Measurements from ENCODE around the gene GYG2. TPM values are rescaled to one million over a fixed set of nuclear protein-coding genes. Genes with fewer than 3 reads are reported as not detected.

GYG2 gene
- total and polyA plus RNA-seq, 2 experiments from 2014 or later, result 17.6 to 63.8 TPM

DNA sequence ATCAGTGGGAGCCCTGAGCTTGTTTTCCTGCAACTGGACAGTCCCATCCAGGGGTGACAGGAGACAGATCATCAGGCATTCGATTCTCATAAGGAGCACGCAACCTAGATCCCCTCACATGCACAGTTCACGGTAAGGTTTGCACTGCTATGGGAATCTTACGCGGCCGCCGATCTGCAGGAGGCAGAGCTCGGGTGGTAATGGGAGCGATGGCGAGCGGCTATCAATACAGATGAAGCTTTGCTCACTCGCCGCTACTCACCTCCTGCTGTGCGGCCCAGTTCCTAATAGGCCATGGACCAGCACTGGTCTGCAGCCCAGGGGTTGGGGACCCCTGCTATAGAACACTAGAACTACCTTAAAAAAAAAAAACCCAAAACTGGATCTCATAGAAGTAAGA lies 55.0 kb downstream of the GYG2 start:
- peaks cover 5% of the 10 kb centered on the region for H3K4me1 Mint-ChIP-seq
- no peak overlapping the region for H3K4me3 Mint-ChIP-seq
- no peaks in the 10 kb centered on the region for H3K79me2 ChIP-seq (replicated peaks; ENCODE audit: insufficient read depth)

More for the DNA sequence above, 55.0 kb downstream of the GYG2 start:
- H3F3A ChIP-seq (replicated peaks; ENCODE audit: low read depth), result no peaks in the 10 kb centered on the region
- Mint-ChIP-seq H3K27ac (no peak overlapping the region), H3K9me3 (no peaks in the 10 kb centered on the region), H3K27me3 (ENCODE audit: insufficient read depth, low read depth, poor library complexity) (peaks cover 3% of the 10 kb centered on the region), H3K36me3 (ENCODE audit: low read depth) (peaks cover 36% of the 10 kb centered on the region)
- H3K4me2 ChIP-seq, result no peak overlapping the region
- H3K36me3 ChIP-seq (ENCODE audit: insufficient read depth), result no peaks in the 10 kb centered on the region
- no peak overlapping the region for H3K27ac ChIP-seq (ENCODE audit: low read depth)
- H4K20me1 ChIP-seq (replicated peaks; ENCODE audit: insufficient read depth), result no peaks in the 10 kb centered on the region
- no peak for TF ChIP-seq REST (IDR thresholded peaks at IDR 0.05; ENCODE audit: unreplicated experiment)
- TF ChIP-seq STAT1 (IDR thresholded peaks at IDR 0.05; ENCODE audit: unreplicated experiment), result no peak
- TF ChIP-seq ZNF114 (CRISPR knock-in tag; IDR thresholded peaks at IDR 0.05), result no peak
- no peak for TF ChIP-seq NANOG (IDR thresholded peaks at IDR 0.05; ENCODE audit: borderline replicate concordance)
- TF ChIP-seq JUNB (IDR thresholded peaks at IDR 0.05; ENCODE audit: unreplicated experiment), result no peak
- no peak for TF ChIP-seq POLR2AphosphoS5 (IDR thresholded peaks at IDR 0.05; ENCODE audit: low read depth)
- no peak for TF ChIP-seq CREB1 (CRISPR knock-in tag; IDR thresholded peaks at IDR 0.05; ENCODE audit: low read depth)
- TF ChIP-seq ZNF462 (CRISPR knock-in tag; IDR thresholded peaks at IDR 0.05), result no peak
- TF ChIP-seq ZNF331 (CRISPR knock-in tag; IDR thresholded peaks at IDR 0.05; ENCODE audit: low read depth), result no peak
- TF ChIP-seq EZH2phosphoT487 (IDR thresholded peaks at IDR 0.05; ENCODE audit: unreplicated experiment), result no peak
- TF ChIP-seq EZH2 (IDR thresholded peaks at IDR 0.05; ENCODE audit: low read depth, unreplicated experiment), result no peak
- no peak for TF ChIP-seq ETS1 (IDR thresholded peaks at IDR 0.05)
- no peak for TF ChIP-seq CTCF (conservative IDR thresholded peaks at IDR 0.05; ENCODE audit: low read depth in 2 of 2)
- H3K9me2 ChIP-seq (ENCODE audit: insufficient read depth), result no peaks in the 10 kb centered on the region
- no peak for ATAC-seq
- DNase-seq (ENCODE audit: low spot score), result no peak
- H3K4me1 ChIP-seq (ENCODE audit: insufficient read depth), result no peaks in the 10 kb centered on the region
- H3K27me3 ChIP-seq (ENCODE audit: insufficient read depth), result no peaks in the 10 kb centered on the region
- no peak overlapping the region for H2AFZ ChIP-seq
- H3K4me3 ChIP-seq, result no peak overlapping the region
